Amniotic epithelial cell (primary cell): ENCODE results near the gene CEP72.
"Not testable (repeated sequence)": the region's sequence is repeated elsewhere in the genome, so short reads cannot be mapped to it uniquely, and the experiment has no call there.

Source experiments
- DNase-seq: peaks from one replicate; pipeline ENCODE4 v3.0.0-alpha.2; 2010; ENCODE audit warnings: low read depth

CEP72 gene

DNA sequence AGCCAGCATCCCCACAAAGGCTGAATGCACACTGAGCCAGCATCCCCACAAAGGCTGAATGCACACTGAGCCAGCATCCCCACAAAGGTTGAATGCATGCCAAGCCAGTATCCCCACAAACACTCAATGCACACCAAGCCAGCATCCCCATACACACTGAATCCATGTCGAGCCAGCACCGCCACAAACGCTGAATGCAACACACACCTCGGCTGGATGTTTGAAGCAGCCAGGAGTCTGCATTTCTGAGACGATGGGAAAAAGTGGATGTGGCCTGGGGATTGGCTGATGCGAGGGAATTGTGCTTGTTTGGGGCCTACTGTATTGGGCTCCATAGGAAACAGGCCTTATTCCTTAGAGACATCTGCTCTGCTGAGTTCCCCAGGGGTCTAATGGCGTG is 30.9 kb upstream of the CEP72 start:
- DNase-seq: no peak

DNA sequence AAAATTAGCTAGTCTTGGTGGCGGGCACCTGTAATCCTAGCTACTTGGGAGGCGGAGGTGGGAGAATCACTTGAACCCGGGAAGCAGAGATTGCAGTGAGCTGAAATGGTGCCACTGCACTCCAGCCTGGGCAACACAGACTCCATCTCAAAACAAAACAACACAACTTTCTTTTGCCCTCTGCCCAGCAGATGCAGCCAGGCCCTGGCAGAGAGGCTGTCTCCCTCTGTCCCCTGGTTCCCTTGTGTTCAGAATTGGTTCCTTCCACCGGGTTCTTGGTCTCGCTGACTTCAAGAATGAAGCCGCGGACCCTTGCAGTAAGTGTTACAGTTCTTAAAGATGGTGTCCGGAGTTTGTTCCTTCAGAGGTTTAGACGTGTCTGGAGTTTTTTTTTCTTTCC is 30.2 kb upstream of the CEP72 start:
- no peak for DNase-seq

DNA sequence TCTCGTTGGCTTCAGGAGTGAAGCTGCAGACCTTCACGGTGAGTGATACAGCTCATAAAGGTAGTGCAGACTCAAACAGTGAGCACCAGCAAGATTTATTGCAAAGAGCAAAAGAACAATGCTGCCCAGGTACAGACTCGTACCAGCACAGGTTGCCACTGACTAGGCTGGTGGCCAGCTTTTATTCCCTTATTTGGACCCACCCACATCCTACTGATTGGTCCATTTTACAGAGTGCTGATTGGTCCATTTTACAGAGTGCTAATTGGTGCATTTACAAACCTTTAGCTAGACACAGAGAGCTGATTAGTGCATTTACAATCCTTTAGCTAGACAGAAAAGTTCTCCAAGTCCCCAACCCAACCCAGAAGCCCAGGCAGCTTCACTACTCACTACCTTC is 29.7 kb upstream of the CEP72 start:
- not testable (repeated sequence) for DNase-seq

DNA sequence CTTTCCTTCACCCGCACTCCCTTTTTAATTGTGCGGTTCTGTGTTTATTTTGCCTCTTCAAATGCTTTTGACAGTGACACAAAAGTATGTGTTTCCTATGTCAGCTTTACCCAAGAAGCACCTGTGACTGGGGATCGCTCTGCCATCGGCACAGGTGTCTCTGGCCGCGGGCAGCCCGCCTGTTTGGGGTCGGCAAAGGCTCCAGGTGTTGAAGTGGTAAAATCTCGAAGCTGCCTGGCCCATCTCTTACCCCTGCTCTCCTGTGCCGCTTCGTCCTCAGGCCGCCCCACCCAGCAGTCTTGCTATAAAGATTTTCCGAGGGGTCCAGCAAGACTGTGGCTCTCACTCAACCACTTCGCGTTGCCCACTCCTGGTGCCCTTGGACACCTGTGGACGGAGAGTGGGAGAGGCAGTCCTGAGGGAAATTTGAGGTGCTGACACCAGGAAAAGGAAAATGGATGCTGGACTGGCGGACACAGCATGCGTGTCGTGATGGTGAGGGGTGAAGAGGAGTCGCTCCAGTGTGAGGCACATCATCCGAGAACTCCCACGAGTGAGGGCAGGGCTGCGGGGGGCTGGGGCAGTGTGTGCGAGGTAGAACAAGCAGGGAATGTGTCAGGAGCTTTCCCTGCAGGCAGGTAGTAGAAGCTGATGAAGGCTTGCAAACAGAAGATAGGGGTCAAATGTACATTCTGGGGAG is 29.1 kb upstream of the CEP72 start:
- DNase-seq: no peak

DNA sequence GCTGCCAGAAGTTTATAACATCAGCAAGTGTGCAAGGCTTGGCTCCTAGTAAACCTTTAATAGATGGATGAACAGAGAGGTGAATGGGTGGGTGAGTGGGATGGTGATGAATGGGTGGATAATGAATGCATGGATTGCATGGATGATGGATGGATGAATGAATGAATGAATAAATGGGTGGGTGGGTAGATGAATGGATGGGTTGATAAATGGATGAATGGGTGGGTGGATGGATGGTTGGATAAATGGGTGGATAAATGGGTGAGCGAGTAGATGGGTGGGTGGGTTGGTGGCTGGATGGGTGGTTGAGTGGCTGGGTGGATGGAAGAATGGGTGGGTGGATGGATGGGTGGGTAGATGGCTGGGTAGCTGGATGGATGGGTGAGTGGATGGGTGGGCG is 28.5 kb upstream of the CEP72 start:
- DNase-seq: no peak

DNA sequence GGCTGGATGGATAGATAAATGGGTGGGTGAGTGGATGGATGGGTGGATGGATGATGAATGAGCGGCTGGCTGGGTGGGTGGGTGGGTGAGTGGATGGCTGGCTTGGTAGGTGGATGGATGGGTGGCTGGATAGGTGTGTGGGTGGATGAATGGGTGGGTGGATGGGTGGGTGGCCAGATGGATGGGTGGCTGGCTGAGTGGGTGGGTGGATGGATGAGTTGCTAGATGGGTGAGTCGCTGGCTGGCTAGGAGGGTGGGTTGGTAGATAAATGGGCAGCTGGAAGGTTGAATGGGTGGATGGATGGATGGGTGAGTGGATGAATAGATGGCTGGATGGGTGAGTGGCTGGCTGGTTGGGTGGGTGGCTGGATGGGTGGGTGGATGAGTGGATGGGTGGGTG is 27.9 kb upstream of the CEP72 start:
- DNase-seq: no peak

DNA sequence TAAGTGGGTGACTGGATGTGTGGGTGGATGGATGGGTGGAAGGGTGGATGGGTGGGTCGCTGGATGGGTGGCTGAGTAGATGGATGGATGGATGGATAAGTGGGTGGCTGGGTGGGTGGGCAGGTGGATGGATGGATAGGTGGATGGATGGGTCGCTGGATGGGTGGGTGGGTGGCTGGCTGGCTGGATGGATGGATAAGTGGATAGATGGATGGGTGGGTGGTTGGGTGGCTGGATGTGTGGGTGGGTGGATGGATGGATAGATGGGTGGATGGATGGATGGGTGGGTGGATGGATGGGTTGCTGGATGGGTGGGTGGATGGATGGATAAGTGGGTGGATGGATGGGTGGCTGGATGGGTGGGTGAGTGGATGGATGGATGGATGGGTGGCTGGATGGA is 27.3 kb upstream of the CEP72 start:
- no peak for DNase-seq

DNA sequence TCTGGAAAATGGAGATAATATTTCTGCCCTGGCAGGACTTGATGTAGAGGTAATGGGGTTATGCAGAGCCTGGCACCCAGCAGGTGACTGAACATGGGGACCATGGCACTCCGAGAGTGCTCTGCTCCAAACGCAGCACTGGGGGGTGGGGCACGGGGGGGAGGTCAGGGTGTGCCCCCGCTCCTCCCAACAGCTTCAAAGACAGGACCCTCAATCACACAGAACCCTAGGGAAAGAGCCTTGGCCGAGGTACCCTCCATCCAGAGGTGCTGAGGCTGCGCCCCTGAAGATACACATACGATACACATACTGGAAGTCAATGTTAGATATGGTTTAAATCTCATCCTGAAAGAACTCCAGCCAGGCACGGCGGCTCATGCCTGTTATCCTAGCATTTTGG is 26.6 kb upstream of the CEP72 start:
- no peak for DNase-seq

DNA sequence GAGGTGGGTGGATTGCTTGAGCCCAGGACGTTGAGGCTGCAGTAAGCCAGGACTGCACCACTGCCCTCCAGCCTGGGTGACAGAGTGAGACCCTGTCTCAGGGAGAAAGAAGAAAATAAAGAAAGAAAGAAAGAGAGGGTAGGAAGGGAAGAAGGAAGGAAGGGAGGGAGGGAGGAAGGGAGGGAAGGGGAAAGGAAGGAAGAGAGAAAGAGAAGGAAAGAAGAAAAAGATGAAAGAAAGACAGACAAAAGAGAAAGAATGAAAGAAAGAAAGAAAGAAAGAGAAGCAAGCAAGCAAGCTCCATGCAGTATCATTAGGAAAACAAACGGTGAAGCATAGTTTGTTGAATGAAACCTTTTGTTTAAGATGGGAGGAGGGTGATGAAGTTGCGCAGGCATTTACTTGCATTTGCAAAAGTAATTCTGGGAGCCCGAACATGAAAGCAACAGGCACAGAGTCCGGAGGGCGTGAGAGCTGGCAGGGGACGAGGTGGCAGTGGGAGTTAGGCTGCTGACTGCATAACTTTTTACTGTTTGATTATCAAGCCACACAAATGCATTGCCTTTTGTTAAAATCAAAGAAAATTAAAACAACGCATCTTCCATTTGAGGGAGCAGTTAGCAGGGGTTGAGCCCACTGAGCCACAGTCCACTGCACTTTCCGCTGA is 26.0 kb upstream of the CEP72 start:
- no peak for DNase-seq

DNA sequence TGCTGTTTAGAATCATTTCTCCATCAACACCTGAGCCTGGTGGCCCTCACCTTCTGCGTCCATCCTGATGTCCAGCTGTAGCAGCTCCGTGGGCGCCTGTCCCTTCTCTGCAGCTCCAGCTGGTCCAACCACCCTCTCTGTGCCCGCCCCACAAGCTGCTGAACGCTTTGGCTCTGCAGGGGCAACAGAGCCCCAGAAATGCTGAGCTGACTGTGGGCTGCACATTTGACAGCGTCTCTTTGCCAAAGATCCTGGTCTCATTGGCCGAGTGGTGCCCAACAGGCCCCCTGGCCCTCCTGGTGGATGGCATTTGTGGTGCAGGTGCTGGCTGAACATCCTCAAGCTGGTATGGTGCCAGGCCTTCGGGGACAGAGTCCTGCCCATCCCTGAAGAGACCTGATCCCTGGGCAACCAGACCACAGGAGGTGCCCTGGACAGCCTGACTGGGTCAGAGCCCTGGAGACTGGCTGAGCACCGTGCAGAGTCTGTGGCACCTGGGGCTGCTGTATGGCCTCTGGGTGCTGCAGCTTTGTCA is 25.3 kb upstream of the CEP72 start:
- no peak for DNase-seq

DNA sequence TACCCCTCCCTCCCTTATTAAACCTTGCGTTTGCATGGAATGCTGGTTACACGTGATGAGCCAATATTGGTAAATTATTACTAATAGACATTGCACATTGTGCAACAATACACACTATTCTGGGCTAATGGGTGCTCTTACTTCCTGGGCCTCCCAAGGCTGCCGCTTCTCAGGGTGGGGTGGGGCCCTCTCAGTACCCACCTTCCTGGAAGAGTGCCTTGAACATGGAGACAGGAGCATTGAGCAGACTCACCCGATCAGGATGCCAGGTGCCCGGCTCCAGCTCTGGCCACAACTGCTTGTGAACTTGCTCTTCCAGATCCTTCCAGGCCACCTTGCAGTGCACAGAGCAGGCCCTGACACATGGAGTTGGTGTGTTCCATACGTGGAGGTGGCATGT is 24.7 kb upstream of the CEP72 start:
- DNase-seq: no peak

DNA sequence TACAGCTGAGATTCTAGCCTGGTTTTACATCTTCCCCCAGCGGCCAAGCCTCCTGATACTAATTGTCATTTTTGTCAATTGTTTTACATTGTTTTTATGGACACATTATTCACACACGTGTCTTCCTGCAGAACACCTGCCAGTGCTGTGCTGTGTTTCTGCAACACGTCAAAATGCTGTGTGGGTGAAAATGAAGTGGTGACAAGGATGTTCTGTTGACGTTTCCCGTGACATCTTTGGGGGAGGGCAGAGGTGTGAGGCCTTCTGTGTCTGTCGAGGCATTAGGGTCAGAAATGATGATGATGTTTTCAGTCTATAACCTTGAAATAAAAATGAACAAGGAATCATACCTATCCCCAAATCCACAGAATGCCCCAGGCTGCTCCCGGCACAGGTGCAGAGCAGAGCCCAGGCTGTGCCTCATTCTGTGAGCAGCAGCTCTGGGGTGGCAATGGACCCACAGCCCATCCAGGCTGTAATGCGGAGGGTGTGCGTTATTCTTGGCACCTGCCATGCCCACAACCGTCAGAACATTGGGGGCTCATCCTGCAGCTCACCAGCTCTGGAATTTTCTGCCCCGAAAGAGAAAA is 23.6 kb upstream of the CEP72 start:
- no peak for DNase-seq

DNA sequence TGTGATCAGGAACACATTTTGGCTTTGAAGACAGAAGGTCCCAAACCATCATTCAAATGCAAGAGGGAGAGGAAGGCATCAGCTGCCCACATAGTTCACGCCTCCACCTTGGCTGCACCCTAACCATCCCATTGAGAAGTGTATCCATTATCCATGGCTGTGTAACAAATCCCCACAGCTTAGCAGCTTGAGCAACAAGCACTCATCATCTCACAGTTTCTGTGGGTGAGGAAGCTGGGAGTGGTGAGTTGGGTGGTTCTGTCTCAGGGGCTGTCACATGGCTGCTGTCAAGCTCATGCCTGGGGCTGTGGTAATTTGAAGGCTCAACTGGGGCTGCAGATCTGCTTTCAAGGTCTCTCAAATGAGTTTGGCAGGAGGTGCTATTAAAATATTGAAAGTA is 23.0 kb upstream of the CEP72 start:
- DNase-seq: no peak

DNA sequence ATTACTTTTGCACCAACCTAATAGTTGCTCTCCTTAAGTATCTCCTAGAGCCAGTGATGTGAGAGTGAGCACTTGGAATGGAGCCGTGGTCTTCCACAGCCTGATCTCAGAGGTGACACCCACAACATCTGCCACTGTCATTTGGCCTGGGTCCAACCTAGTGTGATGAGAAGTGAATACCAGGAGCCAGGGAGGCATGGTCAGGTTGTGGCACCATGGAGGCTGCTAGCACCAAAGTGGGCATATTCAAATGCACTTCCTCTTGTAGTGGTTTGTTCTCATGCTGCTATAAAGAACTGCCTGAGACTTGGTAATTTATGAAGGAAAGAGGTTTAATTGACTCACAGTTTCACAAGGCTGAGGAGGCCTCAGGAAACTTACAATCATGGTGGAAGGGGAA is 22.6 kb upstream of the CEP72 start:
- DNase-seq: no peak

DNA sequence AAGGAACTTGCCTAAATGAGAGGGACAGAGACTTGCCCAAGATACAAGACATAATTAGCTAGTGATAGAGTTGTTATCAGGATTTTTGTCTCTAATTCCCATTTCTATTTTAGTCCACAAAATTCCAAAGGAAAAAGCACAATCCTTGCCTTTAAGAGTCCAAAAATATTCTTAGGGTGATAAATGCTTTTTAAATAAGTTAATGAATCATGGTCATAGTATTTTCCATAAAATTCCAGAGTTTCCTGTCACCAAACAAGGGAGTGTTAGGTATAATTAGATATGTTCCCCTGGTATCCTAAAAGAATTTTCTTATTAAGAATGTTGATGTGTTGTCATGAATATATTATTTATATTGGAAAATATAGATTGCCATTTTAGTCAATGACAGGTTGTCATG is 21.8 kb upstream of the CEP72 start:
- DNase-seq: no peak

DNA sequence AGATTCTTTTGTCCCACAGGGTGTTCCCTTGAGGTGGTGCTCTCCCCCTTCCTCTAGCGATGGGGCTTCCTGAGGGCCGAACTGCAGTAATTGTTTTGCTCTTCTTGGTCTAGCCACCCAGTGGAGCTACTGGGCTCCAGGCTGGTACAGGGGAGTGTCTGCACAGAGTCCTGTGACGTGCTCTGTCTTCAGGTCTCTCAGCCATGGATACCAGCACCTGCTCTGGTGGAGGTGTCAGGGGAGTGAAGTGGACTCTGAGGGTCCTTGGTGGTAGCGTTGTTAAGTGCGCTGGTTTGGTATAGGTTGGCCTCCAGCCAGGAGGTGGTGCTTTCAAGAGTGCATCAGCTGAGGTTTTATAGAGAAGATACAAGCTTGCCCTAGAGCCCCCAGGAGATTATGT is 20.4 kb upstream of the CEP72 start:
- DNase-seq: no peak

DNA sequence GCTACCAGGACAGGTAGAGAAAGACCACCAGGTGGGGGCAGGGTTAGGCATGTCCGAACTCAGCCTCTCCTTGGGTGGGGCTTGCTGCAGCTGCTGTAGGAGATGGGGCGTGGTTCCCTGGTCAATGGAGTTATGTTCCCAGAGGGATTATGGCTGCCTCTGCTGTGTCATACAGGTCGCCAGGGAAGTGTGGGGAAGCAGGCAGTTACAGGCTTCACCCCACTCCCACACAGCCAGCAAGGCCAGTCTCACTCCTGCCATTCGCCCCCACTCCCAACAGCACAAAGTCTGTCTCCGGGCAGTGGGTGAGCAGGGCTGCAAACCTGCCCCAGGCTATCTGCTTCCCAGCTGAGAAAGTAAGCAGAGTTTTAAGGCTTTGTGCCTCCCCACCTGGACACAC is 20.0 kb upstream of the CEP72 start:
- DNase-seq: no peak

DNA sequence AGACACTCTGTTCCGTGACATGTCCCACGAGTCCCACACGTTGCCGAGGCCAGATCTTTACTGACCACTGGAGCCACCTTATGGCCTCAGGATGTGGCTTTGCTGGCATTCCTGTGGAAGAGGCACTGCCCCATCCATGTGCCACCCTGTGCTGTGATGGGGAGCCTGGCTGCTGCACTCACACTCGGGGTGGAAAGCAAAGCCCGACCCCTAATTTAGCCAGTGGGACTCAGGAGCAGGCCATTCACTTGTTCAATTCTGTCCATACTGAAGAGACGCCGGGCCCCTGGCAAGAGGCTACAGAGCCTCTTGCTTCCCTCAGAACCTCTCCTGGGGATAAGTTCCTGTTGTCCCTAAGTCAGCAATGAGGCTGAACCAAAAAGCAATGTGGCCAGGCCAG is 18.6 kb upstream of the CEP72 start:
- no peak for DNase-seq

DNA sequence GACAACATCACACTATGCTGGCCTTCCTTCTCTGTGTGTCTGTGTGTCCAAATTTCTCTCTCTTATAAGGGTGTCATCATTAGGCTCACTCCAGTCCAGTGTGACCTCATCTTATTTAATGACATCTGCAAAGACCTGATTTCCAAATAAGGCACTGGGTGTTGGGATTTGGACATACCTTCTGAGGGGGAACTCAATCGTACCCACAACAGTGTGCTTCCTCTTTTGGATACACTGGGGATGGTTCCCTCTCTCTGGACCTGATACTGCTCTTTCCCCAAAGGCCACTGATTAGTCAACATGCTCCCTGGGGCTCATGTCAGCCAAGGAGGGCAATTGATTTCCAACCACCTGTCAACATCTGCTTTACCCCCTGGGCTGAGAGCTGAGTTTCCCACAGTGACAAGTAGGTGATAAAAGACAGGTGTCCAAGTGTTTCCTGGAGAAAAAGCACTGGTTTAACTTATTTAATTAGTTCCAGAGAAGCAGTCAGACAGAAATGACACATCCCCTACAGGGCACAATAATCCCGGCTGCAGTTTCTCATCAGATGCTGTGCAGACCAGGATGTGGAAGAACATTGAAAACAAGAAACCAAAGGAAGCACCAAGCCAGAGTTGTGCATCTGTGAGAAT is 17.8 kb upstream of the CEP72 start:
- no peak for DNase-seq

DNA sequence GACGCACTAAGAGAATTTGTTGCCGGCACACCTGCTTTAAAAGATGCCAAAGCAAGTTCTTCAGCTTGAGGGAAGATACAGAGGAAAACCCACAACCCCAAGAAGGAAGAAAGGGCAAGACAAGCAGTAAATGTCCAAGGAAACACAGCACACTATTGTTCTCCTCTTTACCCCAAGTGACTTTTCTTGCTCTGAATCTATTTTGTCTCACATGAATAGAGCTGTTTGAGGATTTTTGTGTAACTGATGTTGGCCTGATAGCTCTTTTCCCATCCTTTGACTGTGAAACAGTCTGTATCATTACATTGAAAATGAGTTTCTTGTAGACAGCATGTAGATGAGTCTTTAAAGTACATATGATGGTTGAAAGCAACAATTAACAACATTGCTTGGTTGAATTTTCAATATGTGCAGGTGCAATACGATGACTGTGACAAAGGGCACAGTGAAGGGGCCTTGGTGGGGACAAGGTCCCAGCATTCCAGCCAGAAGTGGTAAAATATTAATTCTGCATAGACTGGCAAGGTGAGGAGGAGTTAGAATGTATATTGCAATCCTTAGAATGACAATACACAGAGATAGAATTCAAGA is 16.8 kb upstream of the CEP72 start:
- no peak for DNase-seq

DNA sequence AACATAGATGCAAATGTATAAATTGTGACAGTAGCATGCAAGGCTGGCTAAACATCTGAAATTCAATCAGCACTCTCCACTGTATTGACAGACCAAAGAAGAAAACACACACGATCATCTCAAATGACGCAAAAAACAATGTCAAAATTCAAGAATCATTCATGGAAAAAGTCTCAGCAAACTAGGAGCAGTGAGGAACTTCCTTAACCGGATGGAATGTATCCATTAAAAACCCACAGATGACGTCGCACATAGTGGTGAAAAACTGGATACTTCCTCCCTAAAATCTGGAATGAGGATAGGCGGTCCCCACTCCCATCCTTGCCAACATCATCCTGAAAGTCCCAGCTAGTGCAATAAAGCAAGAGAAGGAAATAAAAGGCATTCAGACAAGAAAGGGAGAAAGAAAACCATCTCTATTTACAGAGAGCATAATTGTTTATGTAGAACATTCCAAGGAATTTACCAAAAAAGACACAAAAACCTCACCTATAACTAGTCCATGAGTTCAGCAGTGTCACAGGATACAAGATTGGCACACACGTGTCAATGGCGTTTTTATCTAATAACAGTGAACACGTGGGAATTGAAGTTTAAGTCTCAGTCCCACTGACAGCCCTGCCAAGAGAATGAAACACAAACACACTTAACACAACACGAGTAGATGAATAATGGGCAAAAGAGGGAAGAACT is 14.1 kb upstream of the CEP72 start:
- no peak for DNase-seq

DNA sequence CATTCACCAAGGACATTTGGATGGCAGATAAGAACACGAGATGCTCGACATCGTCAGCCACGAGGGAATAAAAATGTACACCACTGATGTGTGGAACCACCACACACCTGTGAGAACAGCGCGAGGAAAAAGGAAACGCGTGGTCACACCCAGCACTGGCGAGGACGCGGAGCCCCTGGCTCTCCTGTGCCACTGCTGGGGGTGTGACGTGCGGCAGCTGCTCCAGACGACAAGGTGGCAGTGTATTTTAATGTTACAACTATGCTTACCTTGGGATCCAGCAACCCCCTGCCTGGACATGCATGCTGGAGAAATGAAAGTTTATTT is 13.6 kb upstream of the CEP72 start:
- DNase-seq: no peak
